Breast epithelium (tissue), 4 donors: ENCODE data around the gene IGFBP4. TPM values are rescaled to one million over a fixed set of nuclear protein-coding genes. Genes with fewer than 3 reads are reported as not detected.

Experiments used
- DNase-seq, 2 donors: peaks; one replicate each; pipeline ENCODE4 v3.0.0-alpha.2; 2019; ENCODE audit warnings: low spot score in 2 of 2
- H3K27ac ChIP-seq, 2 donors: fragments of 200-600 bp; sonication (generic) in 1 of 2; one replicate each; pipeline ENCODE4 v1.5.1; 2016 to 2019; ENCODE audit warnings: mild to moderate bottlenecking in 1 of 2
- H3K27me3 ChIP-seq, 2 donors: fragments of 200-600 bp; sonication (generic) in 1 of 2; one replicate each; pipeline versions ENCODE4 v1.5.1 to v1.6.0; 2017 to 2019; ENCODE audit warnings: control low read depth in 1 of 2, mild to moderate bottlenecking in 1 of 2
- H3K36me3 ChIP-seq: fragments of 200-600 bp; one replicate; pipeline ENCODE4 v1.5.1; 2019
- H3K4me1 ChIP-seq, 2 donors: fragments of 200-600 bp; sonication (generic); one replicate each; pipeline ENCODE4 v1.5.1; 2016 to 2019; ENCODE audit warnings: control low read depth in 1 of 2
- H3K4me3 ChIP-seq, 3 donors: fragments of 200-600 bp; sonication (generic); 1 replicate in 2 of 3; 2 replicates in 1 of 3; pipeline ENCODE4 v1.5.1; 2016 to 2019; ENCODE audit warnings: mild to moderate bottlenecking in 3 of 3, moderate library complexity in 2 of 3
- H3K9me3 ChIP-seq, 2 donors: fragments of 200-600 bp; sonication (generic) in 1 of 2; one replicate each; pipeline ENCODE4 v1.5.1; 2016 to 2019; ENCODE audit warnings: control low read depth in 1 of 2
- POLR2A ChIP-seq: fragments of 450-650 bp; IDR thresholded peaks from one replicate; pipeline ENCODE4 v1.6.1; 2016; ENCODE audit warnings: antibody characterized with exemption, mild to moderate bottlenecking, moderate library complexity
- POLR2AphosphoS5 ChIP-seq, 3 donors: sonication (generic); formaldehyde crosslinking; IDR thresholded peaks; one replicate each; pipeline ENCODE4 v1.6.1; 2017; ENCODE audit warnings: antibody characterized with exemption in 3 of 3
- intact Hi-C: fragments of 100-400 bp; cut with DNase I; formaldehyde crosslinking; loops from one replicate; pipeline ENCODE4 v1.15.1; 2023; ENCODE audit warnings: low total_unique reads
- total RNA-seq, 3 donors: library from RNA; depleted of rRNA; stranded (reverse); fragments of >200 nt; gene quantifications; one replicate each; pipeline ENCODE4 v1.1.0, GENCODE V29; 2016
- TF ChIP-seq, protein P1 (sequence below), 3 donors: fragments of 450-650 bp; IDR thresholded peaks; one replicate each; pipeline ENCODE4 v1.5.1; 2016 to 2017; ENCODE audit warnings: antibody characterized with exemption in 3 of 3, mild to moderate bottlenecking in 3 of 3, moderate library complexity in 3 of 3

The IGFBP4 gene
- total RNA-seq, 3 donors from 2014 or later = 191 to 893 (median 278) TPM

DNA sequence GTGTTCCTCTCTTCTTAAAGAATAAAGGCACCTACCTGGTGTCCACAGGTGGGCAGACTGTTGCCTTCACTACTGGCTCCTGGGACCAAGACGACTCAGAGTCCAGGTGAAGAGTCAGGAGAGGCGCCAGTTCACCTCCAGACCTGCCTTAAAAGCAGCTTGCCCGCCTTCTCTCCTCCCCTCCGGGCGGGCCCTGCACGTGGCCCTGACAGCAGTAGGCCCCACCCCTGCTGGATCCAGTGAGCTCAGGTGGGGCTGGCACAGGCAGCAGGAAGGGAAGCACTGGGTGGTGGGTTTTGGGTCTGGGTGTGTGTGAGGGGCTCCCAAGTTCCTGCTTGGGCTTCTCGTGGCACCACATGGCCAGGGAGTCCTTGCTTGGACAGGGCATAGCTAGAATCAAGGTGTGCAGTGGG is 58.3 kb downstream of the IGFBP4 start, which contains the start of gene TNS4:
TSS of gene TNS4 (minus strand) at position 125 of the 413 bp plus-strand sequence. CDS start 5,198 bp downstream, outside the sequence.
- DNase-seq = peak; percentile 74 to 93
- Histone ChIP-seq H3K4me1 (peaks cover 0 to 3% of the 10 kb centered on the region in 2 donors), H3K27ac (peak within 1 kb of the TSS; percentile 77 to 87), H3K9me3 (no peaks in the 10 kb centered on the region), H3K27me3 (no peaks in the 10 kb centered on the region), H3K36me3 (no peaks in the 10 kb centered on the region), H3K4me3 (peak within 1 kb of the TSS in 2 of 3 donors; percentile 57 to 64)
- intact Hi-C loops = no loop called here
- TF ChIP-seq POLR2A = peak; percentile 39
- TF ChIP-seq, protein P1, sequence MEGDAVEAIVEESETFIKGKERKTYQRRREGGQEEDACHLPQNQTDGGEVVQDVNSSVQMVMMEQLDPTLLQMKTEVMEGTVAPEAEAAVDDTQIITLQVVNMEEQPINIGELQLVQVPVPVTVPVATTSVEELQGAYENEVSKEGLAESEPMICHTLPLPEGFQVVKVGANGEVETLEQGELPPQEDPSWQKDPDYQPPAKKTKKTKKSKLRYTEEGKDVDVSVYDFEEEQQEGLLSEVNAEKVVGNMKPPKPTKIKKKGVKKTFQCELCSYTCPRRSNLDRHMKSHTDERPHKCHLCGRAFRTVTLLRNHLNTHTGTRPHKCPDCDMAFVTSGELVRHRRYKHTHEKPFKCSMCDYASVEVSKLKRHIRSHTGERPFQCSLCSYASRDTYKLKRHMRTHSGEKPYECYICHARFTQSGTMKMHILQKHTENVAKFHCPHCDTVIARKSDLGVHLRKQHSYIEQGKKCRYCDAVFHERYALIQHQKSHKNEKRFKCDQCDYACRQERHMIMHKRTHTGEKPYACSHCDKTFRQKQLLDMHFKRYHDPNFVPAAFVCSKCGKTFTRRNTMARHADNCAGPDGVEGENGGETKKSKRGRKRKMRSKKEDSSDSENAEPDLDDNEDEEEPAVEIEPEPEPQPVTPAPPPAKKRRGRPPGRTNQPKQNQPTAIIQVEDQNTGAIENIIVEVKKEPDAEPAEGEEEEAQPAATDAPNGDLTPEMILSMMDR (IDR thresholded peaks at IDR 0.05) = no peak
- TF ChIP-seq POLR2AphosphoS5 (IDR thresholded peaks at IDR 0.05) = peak in 2 of 3 donors; percentile 44 to 87

DNA sequence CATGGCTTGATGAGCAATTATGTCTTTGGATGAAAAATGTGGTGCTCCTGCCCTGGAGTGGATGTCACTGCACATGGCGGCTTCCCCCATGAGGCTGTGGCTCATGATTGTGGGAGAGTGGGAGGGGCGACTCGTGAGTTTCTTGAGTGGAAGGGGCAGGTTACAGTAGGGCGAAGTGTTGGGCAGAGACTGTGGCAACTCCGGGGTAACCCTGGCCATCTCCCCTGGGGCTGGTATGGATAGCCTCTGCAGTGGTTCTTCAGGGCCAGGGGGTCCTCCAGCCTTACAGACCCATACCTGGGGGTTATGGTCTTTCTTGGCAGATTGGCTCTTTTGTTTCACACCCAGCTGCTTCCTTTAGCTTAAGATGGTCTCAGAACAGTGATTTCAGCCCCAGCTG is 59.5 kb downstream of the IGFBP4 start:
- intact Hi-C loops = no loop called here
- H3K4me3 ChIP-seq = no peak overlapping the region
- no peak overlapping the region for H3K27ac ChIP-seq
- H3K36me3 ChIP-seq = no peaks in the 10 kb centered on the region
- H3K9me3 ChIP-seq = no peaks in the 10 kb centered on the region
- DNase-seq = no peak
- TF ChIP-seq POLR2AphosphoS5 (IDR thresholded peaks at IDR 0.05) (no peak), POLR2A (no peak)
- TF ChIP-seq, protein P1 (IDR thresholded peaks at IDR 0.05) = no peak
- peaks cover 0 to 3% of the 10 kb centered on the region in 2 donors for H3K4me1 ChIP-seq
- no peaks in the 10 kb centered on the region for H3K27me3 ChIP-seq

DNA sequence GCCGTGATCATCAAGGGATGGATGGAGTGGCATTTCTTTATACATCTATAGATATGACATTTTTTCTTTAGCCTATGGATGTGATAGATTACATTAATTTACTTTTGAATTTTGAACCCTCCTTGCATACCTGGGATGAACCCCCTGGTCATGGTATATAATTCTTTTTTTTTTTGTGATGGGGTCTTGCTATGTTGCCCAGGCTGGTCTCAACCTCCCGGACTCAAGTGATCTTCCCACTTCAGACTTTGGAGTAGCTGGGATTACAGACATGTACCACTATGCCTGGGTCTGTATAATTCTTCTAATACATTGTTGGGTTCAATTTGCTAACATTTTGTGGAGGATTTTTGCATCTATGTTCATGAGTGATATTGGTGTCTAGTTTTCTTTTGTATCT is 59.9 kb downstream of the IGFBP4 start:
- no peak overlapping the region for H3K27ac ChIP-seq
- H3K4me3 ChIP-seq = no peak overlapping the region
- TF ChIP-seq POLR2AphosphoS5 (IDR thresholded peaks at IDR 0.05) (no peak), POLR2A (no peak)
- TF ChIP-seq, protein P1 (IDR thresholded peaks at IDR 0.05) = no peak
- H3K27me3 ChIP-seq = no peaks in the 10 kb centered on the region
- no peaks in the 10 kb centered on the region for H3K9me3 ChIP-seq
- H3K36me3 ChIP-seq = no peaks in the 10 kb centered on the region
- H3K4me1 ChIP-seq = peaks cover 0 to 3% of the 10 kb centered on the region in 2 donors
- DNase-seq = no peak
- intact Hi-C loops = no loop called here

DNA sequence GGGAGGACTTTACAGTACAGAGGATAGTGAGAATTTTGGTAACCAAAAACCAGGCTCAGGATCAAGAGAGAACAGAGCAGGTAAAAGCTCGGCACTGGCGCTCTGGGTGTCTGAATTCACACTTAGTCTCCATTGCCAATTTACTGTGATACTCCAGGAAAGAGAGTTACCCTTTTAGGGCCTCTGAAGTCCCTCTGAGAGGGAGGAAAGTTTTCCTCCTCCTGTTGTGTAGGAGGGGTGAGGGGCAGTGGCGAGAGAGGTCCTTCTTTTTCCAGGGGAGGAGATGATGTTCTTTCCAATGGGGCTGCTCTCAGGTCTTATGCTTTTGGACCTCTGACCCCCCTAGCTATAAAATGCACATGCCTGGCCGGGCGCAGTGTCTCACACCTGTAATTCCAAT is 63.5 kb downstream of the IGFBP4 start:
- Histone ChIP-seq H3K9me3 (no peaks in the 10 kb centered on the region), H3K4me1 (peaks cover 0 to 10% of the 10 kb centered on the region in 2 donors), H3K36me3 (no peaks in the 10 kb centered on the region), H3K27ac (no peak overlapping the region), H3K4me3 (no peak overlapping the region), H3K27me3 (no peaks in the 10 kb centered on the region)
- intact Hi-C loops = no loop called here
- DNase-seq = peak in 1 of 2 donors; percentile 14
- TF ChIP-seq POLR2A = no peak

Other genes starting within 250 kb of the IGFBP4 start
- gene WIPF2, start 224.1 kb upstream of the IGFBP4 start, total RNA-seq = 10 to 100 TPM in 2 of 3 donors, 1 to 10 TPM in 1; 8.2 to 12.9 (median 10.8) TPM
- gene CDC6, start 155.6 kb upstream of the IGFBP4 start, total RNA-seq = under 1 TPM; 0.29 to 0.98 (median 0.80) TPM
- gene RARA, start 134.3 kb upstream of the IGFBP4 start, total RNA-seq = 10 to 100 TPM; 14.2 to 31.2 (median 25.2) TPM
- gene GJD3, start 78.7 kb upstream of the IGFBP4 start, total RNA-seq = not detected
- gene TOP2A, start 25.6 kb upstream of the IGFBP4 start, total RNA-seq = 1 to 10 TPM; 2.0 to 6.4 (median 2.5) TPM
- 10 to 100 TPM in 2 of 3 donors, not detected in 1; 30.5 to 52.2 TPM for gene TNS4, start 58.2 kb downstream of the IGFBP4 start, total RNA-seq
- 1 to 10 TPM in 1 of 3 donors, under 1 TPM in 2; 0.16 to 1.0 (median 0.33) TPM for gene CCR7, start 122.0 kb downstream of the IGFBP4 start, total RNA-seq
- gene SMARCE1, start 204.4 kb downstream of the IGFBP4 start, total RNA-seq = 100 to 1,000 TPM in 1 of 3 donors, 10 to 100 TPM in 2; 91.4 to 122 (median 98.4) TPM
- 1 to 10 TPM in 2 of 3 donors, under 1 TPM in 1; 0.80 to 1.3 (median 1.0) TPM for gene KRT222, start 221.7 kb downstream of the IGFBP4 start, total RNA-seq